Measurements from ENCODE around the gene NEURL4.

NEURL4 gene

DNA sequence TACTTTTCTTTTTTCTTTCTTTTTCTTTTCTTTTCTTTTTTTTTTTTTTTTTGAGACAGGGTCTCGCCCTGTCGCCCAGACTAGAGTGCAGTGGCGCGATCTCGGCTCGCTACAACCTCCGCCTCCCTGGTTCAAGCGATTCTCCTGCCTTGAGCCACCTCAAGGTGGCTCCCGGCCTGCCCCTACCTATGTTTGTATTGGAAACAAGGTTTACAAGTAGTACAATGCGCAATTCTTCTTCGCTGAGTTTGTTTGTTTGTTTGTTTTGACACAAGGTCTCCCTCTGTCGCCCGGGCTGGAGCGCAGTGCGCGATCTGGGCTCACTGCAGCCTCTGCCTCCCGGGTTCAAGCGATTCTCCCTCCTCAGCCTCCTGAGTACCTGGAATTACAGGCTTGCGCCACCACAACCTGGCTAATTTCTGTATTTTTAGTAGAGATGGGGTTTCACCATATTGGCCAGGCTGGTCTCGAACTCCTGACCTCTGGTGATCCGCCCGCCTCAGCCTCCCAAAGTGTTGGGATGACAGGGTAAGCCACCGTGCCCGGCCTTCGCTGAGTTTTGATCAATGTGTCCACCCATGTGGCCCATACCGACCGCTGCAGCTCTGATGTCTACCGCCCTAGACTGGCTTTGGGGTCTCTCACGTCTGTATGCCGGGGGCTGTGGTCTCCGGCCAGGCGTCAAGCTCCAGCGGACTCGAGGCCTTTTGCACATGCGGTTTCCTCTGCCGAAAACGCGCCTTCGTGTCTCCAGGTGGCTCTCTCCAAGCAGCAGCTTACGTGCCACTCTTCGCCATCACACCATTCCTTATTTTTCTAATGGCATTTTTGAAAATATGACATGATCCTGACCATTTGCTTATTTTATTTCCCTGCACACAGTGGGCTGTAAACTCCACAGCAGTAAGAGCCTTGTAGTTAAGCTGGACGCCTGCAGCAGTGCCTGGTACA lies 33.6 kb downstream of the NEURL4 start:
- DNase-seq: no peak

- DNase-seq: peak; percentile 26 to 44 (median 31)
Observed at GRCh38 chr17:7294614-7295153, 34.5 kb downstream of the NEURL4 start, which contains the start of gene YBX2. Gene YBX2, minus strand, starts transcription at chr17:7294639. Its CDS starts 139 bp downstream, at chr17:7294500.

GRCh38 chr17:7293816-7294613 lies 35.1 kb downstream of the NEURL4 start:
- DNase-seq: no peak

- no peak for DNase-seq
Observed at GRCh38 chr17:7293159-7293558, 36.0 kb downstream of the NEURL4 start.

DNA sequence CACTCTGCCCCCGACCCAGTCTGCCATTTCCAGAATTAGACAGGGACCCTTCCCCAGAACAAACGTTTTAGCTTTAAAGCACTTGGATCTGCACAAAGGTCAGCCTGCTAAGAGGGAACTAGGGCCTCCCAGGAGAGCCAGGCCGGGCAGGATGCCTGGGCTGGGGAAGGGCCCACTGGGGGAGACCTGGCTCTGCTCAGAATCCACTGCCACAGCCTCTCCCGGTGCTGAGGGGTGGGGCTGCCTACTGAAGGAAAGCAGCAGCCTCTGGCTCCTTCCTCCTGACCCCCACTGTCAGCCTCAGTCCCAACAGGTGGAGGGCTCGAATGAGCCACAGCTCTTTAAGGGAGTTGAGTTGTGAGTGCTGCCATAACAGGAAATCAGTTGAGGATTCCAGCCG lies 36.4 kb downstream of the NEURL4 start:
- no peak for DNase-seq

DNA sequence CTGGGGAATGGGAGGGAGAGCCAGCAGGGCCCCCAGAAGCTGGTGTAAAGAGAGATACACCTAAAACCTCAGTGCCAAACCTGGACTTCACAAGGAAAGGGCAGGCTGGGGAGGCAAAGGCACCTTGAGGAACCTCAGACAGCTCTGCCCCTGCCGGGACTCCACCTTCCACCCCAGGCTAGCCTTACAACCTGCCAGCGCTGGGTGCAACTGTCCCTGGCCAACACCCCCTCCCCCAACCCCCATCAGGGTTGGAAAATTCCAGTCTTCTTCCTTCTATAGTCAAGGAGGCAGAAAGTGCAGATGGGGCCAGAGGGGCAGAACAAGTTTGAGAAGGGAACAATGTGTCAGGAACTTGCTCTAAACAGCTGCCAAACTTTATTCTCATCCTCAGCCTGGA lies 36.9 kb downstream of the NEURL4 start:
- DNase-seq: no peak

- DNase-seq: no peak
Observed at GRCh38 chr17:7290685-7291084, 38.5 kb downstream of the NEURL4 start.

DNA sequence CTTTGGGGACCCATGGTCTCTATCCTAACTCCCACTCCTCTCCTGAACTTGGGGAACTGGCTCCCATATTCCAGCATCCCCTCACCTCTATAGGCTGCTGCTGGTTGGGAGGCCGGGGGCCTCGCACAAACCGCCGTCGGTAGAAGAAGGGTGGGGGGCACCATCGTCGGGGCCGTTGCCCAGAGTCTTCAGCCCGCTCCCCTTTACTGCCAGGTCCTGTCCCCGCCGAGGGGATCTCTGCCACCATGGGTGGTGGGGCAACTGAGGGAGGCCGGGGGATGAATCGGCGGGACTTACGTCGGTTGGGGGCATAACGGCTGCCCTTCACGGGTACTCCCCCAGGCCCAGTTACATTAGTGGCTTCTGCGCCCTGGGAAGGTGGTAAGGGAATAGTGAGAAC lies 39.0 kb downstream of the NEURL4 start:
- DNase-seq: no peak

- DNase-seq: no peak
Observed at GRCh38 chr17:7289256-7290032, 39.7 kb downstream of the NEURL4 start.

GRCh38 chr17:7285679-7286078 lies 43.5 kb downstream of the NEURL4 start:
- no peak for DNase-seq

DNA sequence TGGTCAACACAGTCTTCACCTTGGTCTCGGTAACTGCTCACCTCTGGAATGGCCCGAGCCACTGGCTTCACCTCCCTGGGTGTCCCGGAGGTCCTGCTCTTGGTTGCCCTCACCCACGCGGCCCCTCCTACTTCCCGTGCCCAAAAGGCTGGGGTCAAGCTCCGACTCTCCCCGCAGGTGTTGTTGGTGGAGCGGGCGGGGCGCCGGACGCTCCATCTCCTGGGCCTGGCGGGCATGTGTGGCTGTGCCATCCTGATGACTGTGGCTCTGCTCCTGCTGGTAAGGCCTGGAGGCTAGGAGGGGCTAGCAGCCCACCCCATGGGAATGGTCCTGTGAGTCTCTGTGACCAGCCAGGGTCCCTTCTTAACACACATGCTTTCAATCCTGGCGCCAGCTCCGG lies 44.2 kb downstream of the NEURL4 start:
- no peak for DNase-seq

DNA sequence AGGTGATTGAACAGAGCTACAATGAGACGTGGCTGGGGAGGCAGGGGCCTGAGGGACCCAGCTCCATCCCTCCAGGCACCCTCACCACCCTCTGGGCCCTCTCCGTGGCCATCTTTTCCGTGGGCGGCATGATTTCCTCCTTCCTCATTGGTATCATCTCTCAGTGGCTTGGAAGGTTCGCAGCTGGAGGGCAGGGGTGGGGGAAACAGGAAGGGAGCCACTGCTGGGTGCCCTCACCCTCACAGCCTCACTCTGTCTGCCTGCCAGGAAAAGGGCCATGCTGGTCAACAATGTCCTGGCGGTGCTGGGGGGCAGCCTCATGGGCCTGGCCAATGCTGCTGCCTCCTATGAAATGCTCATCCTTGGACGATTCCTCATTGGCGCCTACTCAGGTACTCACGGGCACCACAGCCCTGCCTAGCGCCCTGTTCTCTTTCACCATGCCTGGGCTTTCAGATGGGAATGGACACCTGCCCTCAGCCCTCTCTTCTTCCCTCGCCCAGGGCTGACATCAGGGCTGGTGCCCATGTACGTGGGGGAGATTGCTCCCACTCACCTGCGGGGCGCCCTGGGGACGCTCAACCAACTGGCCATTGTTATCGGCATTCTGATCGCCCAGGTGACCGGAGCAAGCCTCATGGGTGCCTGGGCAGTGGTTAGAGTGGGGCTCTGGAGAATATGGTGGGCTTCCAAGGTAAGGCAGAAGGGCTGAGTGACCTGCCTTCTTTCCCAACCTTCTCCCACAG lies 45.5 kb downstream of the NEURL4 start:
- no peak for DNase-seq

- no peak for DNase-seq
Observed at GRCh38 chr17:7282752-7283321, 46.3 kb downstream of the NEURL4 start.

GRCh38 chr17:7281953-7282751 lies 47.0 kb downstream of the NEURL4 start:
- no peak for DNase-seq

DNA sequence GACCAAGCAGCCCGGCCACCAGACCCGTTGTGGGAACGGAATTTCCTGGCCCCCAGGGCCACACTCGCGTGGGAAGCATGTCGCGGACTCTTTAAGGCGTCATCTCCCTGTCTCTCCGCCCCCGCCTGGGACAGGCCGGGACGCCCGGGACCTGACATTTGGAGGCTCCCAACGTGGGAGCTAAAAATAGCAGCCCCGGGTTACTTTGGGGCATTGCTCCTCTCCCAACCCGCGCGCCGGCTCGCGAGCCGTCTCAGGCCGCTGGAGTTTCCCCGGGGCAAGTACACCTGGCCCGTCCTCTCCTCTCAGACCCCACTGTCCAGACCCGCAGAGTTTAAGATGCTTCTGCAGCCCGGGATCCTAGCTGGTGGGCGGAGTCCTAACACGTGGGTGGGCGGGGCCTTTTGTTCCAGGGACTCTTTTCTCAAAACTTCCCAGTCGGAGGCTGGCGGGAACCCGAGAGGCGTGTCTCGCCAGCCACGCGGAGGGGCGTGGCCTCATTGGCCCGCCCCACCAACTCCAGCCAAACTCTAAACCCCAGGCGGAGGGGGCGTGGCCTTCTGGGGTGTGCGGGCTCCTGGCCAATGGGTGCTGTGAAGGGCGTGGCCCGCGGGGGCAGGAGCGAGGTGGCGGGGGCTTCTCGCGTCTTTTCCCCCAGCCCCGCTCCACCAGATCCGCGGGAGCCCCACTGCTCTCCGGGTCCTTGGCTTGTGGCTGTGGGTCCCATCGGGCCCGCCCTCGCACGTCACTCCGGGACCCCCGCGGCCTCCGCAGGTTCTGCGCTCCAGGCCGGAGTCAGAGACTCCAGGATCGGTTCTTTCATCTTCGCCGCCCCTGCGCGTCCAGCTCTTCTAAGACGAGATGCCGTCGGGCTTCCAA lies 47.8 kb downstream of the NEURL4 start, which contains the start of gene SLC2A4:
TSS of gene SLC2A4 (plus strand) at position 645 of the 879 bp plus-strand sequence. CDS start at position 862, 217 bp downstream.
- DNase-seq: peak; percentile 50 to 71 (median 60)

DNA sequence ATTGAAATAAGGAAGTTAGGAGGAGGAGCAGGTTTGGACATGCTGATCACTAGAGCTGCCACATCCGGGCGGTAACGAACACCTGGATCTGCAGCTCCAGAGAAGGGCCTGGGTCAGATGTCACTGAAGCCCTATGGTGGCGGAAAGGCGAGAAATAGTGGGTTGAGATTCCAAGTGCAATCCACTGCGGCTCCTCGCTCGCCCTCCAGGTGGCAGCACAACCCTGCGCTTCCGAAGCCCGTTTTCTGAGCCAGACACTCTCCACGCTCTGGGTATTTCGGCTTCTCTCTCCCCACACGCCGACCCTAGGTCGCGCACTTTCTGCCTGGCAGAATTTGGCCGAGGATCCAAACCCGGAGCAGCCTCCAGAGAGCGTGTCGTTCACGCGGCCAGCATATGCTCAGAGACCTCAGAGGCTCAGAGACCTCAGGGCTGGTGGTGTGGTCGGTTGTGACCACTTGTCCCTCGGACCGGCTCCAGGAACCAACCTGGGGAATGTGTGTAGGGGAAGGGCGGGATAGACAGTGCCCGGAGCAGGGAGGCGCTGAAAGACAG lies 48.5 kb downstream of the NEURL4 start:
- peak; percentile 68 to 75 (median 71) for DNase-seq

DNA sequence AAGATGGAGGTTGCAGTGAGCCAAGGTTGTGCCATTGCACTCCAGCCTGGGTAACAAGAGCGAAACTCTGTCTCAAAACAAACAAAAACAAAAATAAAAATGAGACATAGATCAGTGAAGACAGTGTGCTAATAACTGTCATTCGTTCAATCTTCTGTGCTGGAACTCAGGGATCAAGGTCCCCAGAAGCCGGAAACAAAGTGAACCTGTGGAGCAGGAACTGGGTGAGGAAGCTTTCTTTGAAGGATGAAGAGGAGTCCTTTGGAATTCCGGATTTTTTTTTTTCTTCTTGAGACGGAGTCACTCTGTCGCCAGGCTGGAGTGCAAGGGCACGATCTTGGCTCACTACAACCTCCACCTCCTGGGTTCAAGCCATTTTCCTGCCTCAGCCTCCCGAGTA lies 49.7 kb downstream of the NEURL4 start:
- DNase-seq: no peak

GRCh38 chr17:7266784-7267183 lies 62.4 kb downstream of the NEURL4 start:
- DNase-seq: no peak
